Lung (tissue), 12 donors: ENCODE results near the gene SCARB1. TPM values are rescaled to one million over a fixed set of nuclear protein-coding genes. Genes with fewer than 3 reads are reported as not detected.
A peak's percentile ranks its signal among the peaks of the same experiment; 100 is the strongest.

Experiments used
- ATAC-seq: fragments of 200-7000 bp; cut with Tn5 transposase; one replicate; pipeline ENCODE4 v1.9.1; 2020; ENCODE audit warnings: moderate number of reproducible peaks; ENCODE audit not compliant: insufficient read depth, low FRiP score
- DNase-seq, 3 donors: peaks; one replicate each; pipeline ENCODE4 v3.0.0-alpha.2; 2013 to 2017
- H3K27ac ChIP-seq, 2 donors: one replicate each; pipeline ENCODE4 v1.5.1; 2013; ENCODE audit warnings: mild to moderate bottlenecking in 2 of 2, moderate library complexity in 2 of 2, control low read depth in 1 of 2, inconsistent platforms in 1 of 2, low read depth in 1 of 2, low read length in 1 of 2
- H3K27me3 ChIP-seq, 3 donors: one replicate each; pipeline ENCODE4 v1.5.1; 2013; ENCODE audit warnings: low read length in 2 of 3; ENCODE audit not compliant: control insufficient read depth in 3 of 3, insufficient read depth in 3 of 3
- H3K36me3 ChIP-seq, 4 donors: one replicate each; pipeline ENCODE4 v1.5.1; 2013; ENCODE audit warnings: low read length in 4 of 4, mild to moderate bottlenecking in 1 of 4, moderate library complexity in 1 of 4; ENCODE audit not compliant: control insufficient read depth in 4 of 4, insufficient read depth in 4 of 4
- H3K4me1 ChIP-seq, 5 donors: one replicate each; pipeline ENCODE4 v1.5.1; 2013; ENCODE audit warnings: low read length in 5 of 5, mild to moderate bottlenecking in 2 of 5, moderate library complexity in 1 of 5; ENCODE audit not compliant: control insufficient read depth in 5 of 5, insufficient read depth in 5 of 5
- H3K4me3 ChIP-seq: one replicate; pipeline ENCODE4 v1.5.1; 2013; ENCODE audit warnings: mild to moderate bottlenecking, control low read depth, moderate library complexity
- H3K9ac ChIP-seq, 2 donors: one replicate each; pipeline ENCODE4 v1.5.1; 2013; ENCODE audit warnings: low read length in 2 of 2, control low read depth in 1 of 2; ENCODE audit not compliant: insufficient read depth in 1 of 2
- H3K9me3 ChIP-seq, 4 donors: one replicate each; pipeline ENCODE4 v1.5.1; 2013; ENCODE audit warnings: low read length in 3 of 4, mild to moderate bottlenecking in 1 of 4, moderate library complexity in 1 of 4; ENCODE audit not compliant: control insufficient read depth in 4 of 4, insufficient read depth in 3 of 4
- CTCF ChIP-seq: IDR thresholded peaks from 2 replicates; pipeline ENCODE4 v1.5.1; 2012; ENCODE audit warnings: mild to moderate bottlenecking; ENCODE audit errors: control extremely low read depth, extremely low read depth
- WGBS, 2 donors: extraction: QIAGEN DNeasy Blood & Tissue Kit; methylation state at CpG; one replicate each; pipeline ENCODE4 v1.1.7; 2013; 5-methylcytosine and 5-hydroxymethylcytosine counted together
- polyA plus RNA-seq, 2 donors: library from polyadenylated mRNA; stranded (reverse); fragments of 200-250 nt; gene quantifications; one replicate each; pipeline ENCODE4 v1.2.1, GENCODE V29; 2013
- total RNA-seq, 2 donors: library from RNA; depleted of rRNA in 1 of 2; stranded (reverse); fragments of >200 nt in 1 of 2; gene quantifications; one replicate each; pipeline ENCODE4 v1.2.1, GENCODE V29; 2014 to 2021
- donor health status: control.
- donor health status: control.
- donor health status: Bipolar disorder and iron deficiency.
- donor health status: healthy.
- donor health status: DM: yes; HTN: yes; CAD: no.

SCARB1 gene
- total and polyA plus RNA-seq, 4 donors, result 11.9 to 31.3 (median 28.8) TPM

- no peaks in the 10 kb centered on the region for H3K9me3 ChIP-seq
- H3K27ac ChIP-seq, result no peak overlapping the region
- H3K27me3 ChIP-seq, result no peaks in the 10 kb centered on the region
- DNase-seq (no peak), ATAC-seq (no peak)
- peaks cover 0 to 2% (median 0%) of the 10 kb centered on the region in 4 donors for H3K36me3 ChIP-seq
- TF ChIP-seq CTCF, result no peak
- H3K9ac ChIP-seq, result no peak overlapping the region
- no peak overlapping the region for H3K4me3 ChIP-seq
- peaks cover 0 to 2% (median 0%) of the 10 kb centered on the region in 5 donors for H3K4me1 ChIP-seq
- 76 to 82% methylated on average over 31 of the region's 31 CpGs for WGBS, 2 donors
Measured at GRCh38 chr12:124777399-124778372, 86.0 kb downstream of the SCARB1 start.

- Histone ChIP-seq H3K9ac (no peak overlapping the region), H3K27ac (no peak overlapping the region), H3K4me1 (peaks cover 0 to 4% (median 0%) of the 10 kb centered on the region in 5 donors), H3K4me3 (no peak overlapping the region), H3K36me3 (peaks cover 0 to 2% (median 0%) of the 10 kb centered on the region in 4 donors), H3K9me3 (no peaks in the 10 kb centered on the region), H3K27me3 (no peaks in the 10 kb centered on the region)
- no peak for ATAC-seq
- DNase-seq, result no peak
- WGBS, 2 donors, result 38 to 65% methylated on average over 5 of the region's 5 CpGs
- TF ChIP-seq CTCF, result no peak
Measured at GRCh38 chr12:124776125-124776513, 87.5 kb downstream of the SCARB1 start.

- Histone ChIP-seq H3K4me1 (peaks cover 0 to 4% (median 0%) of the 10 kb centered on the region in 5 donors), H3K36me3 (peaks cover 0 to 2% (median 0%) of the 10 kb centered on the region in 4 donors), H3K9ac (no peak overlapping the region), H3K9me3 (no peaks in the 10 kb centered on the region), H3K4me3 (no peak overlapping the region), H3K27ac (no peak overlapping the region), H3K27me3 (no peaks in the 10 kb centered on the region)
- DNase-seq, result no peak
- no peak for TF ChIP-seq CTCF
- WGBS, 2 donors, result 24 to 37% methylated on average over 15 of the region's 15 CpGs
- ATAC-seq, result peak; percentile 36
Measured at GRCh38 chr12:124774462-124775167, 89.0 kb downstream of the SCARB1 start.
